B cell (primary cell): ENCODE results near the gene CTDSPL. TPM values are rescaled to one million over a fixed set of nuclear protein-coding genes. Genes with fewer than 3 reads are reported as not detected.

ENCODE experiments used
- ATAC-seq: fragments of 200-7000 bp; cut with Tn5 transposase; one replicate; pipeline ENCODE4 v1.10.0; 2021; ENCODE audit warnings: low read depth, mild to moderate bottlenecking, moderate number of reproducible peaks, moderate library complexity
- CTCF ChIA-PET: fragments of 350-600 bp; sonication (Branson Sonifier 250); formaldehyde crosslinking; loops from one replicate; lab custom pipeline; 2021; ENCODE audit warnings: antibody characterized with exemption, inconsistent platforms; lab: Charles Lee
- POLR2A ChIA-PET: fragments of 350-600 bp; sonication (Branson Sonifier 250); formaldehyde crosslinking; loops from one replicate; lab custom pipeline; 2021; ENCODE audit warnings: antibody characterized with exemption; lab: Charles Lee
- DNase-seq: peaks from one replicate; pipeline ENCODE4 v3.0.0; 2013
- H2AFZ ChIP-seq: 2 replicates; pipeline ENCODE4 v1.6.1; 2012; ENCODE audit warnings: mild to moderate bottlenecking, low read depth, low read length; ENCODE audit not compliant: insufficient read depth, poor library complexity, severe bottlenecking
- H3K27ac ChIP-seq, 2 donors: 1 replicate in 1 of 2; 2 replicates in 1 of 2; pipeline ENCODE4 v1.5.1; 2012 to 2013; ENCODE audit warnings: low read length in 2 of 2, mild to moderate bottlenecking in 2 of 2, moderate library complexity in 1 of 2
- H3K27me3 ChIP-seq, 4 experiments: fragments of 200-600 bp in 1 of 4; sonication (generic) in 1 of 4; replicated peaks in 1 of 4; 1 replicate in 2 of 4; 2 replicates in 2 of 4; pipeline versions ENCODE4 v1.6.1 to v1.7.0; 2013 to 2016; ENCODE audit warnings: low read length in 3 of 4, mild to moderate bottlenecking in 2 of 4, mixed read lengths in 1 of 4, moderate library complexity in 1 of 4; ENCODE audit not compliant: insufficient read depth in 4 of 4, control insufficient read depth in 3 of 4; ENCODE audit errors: control extremely low read depth in 1 of 4
- H3K36me3 ChIP-seq, 2 experiments: replicated peaks in 1 of 2; 1 replicate in 1 of 2; 2 replicates in 1 of 2; pipeline versions ENCODE4 v1.6.1 to v1.7.1; 2013; ENCODE audit warnings: low read length in 1 of 2; ENCODE audit not compliant: insufficient read depth in 2 of 2, control insufficient read depth in 1 of 2; ENCODE audit errors: control extremely low read depth in 1 of 2, extremely low read depth in 1 of 2
- H3K4me1 ChIP-seq, 2 donors: fragments of 200-600 bp in 1 of 2; sonication (generic) in 1 of 2; 1 replicate in 1 of 2; 2 replicates in 1 of 2; pipeline versions ENCODE4 v1.5.1 to v1.6.1; 2013 to 2017; ENCODE audit warnings: low read length in 2 of 2; ENCODE audit not compliant: control insufficient read depth in 2 of 2, insufficient read depth in 2 of 2
- H3K4me2 ChIP-seq: replicated peaks from 2 replicates; pipeline ENCODE3; 2012; ENCODE audit warnings: mild to moderate bottlenecking, low read depth, low read length; ENCODE audit not compliant: poor library complexity, severe bottlenecking
- H3K4me3 ChIP-seq, 5 experiments: fragments of 200-600 bp in 1 of 5; sonication (generic) in 1 of 5; 1 replicate in 3 of 5; 2 replicates in 2 of 5; pipeline versions ENCODE4 v1.5.1 to v1.7.0; 2011 to 2016; ENCODE audit warnings: low read length in 4 of 5, mild to moderate bottlenecking in 4 of 5, low read depth in 2 of 5, control low read depth in 1 of 5, moderate library complexity in 1 of 5; ENCODE audit not compliant: insufficient read depth in 1 of 5; ENCODE audit errors: control extremely low read depth in 1 of 5, extremely low read depth in 1 of 5
- H3K79me2 ChIP-seq: fragments of 200-600 bp; sonication (generic); one replicate; pipeline ENCODE4 v1.6.0; 2016; ENCODE audit warnings: low read length; ENCODE audit not compliant: control insufficient read depth, insufficient read depth
- H3K9ac ChIP-seq: fragments of 200-600 bp; sonication (generic); 2 replicates; pipeline ENCODE4 v1.6.1; 2017; ENCODE audit warnings: mild to moderate bottlenecking, low read length, moderate library complexity
- H3K9me3 ChIP-seq, 3 donors: one replicate each; pipeline versions ENCODE4 v1.6.1 to v1.7.1; 2013; ENCODE audit warnings: low read length in 2 of 3; ENCODE audit not compliant: control insufficient read depth in 2 of 3, insufficient read depth in 1 of 3; ENCODE audit errors: control extremely low read depth in 1 of 3
- H4K20me1 ChIP-seq: 2 replicates; pipeline ENCODE4 v1.6.0; 2012; ENCODE audit warnings: mild to moderate bottlenecking, low read length; ENCODE audit not compliant: insufficient read depth, control insufficient read depth, poor library complexity, severe bottlenecking
- H3K27ac Mint-ChIP-seq: one replicate; pipeline ENCODE4 v1.8.0; 2021; ENCODE audit warnings: mixed read lengths
- H3K27me3 Mint-ChIP-seq: one replicate; pipeline ENCODE4 v1.8.0; 2021; ENCODE audit warnings: mixed read lengths
- H3K4me1 Mint-ChIP-seq: one replicate; pipeline ENCODE4 v1.8.0; 2021; ENCODE audit warnings: mixed read lengths
- H3K4me3 Mint-ChIP-seq: one replicate; pipeline ENCODE4 v1.8.0; 2021; ENCODE audit warnings: mixed read lengths
- H3K9me3 Mint-ChIP-seq: one replicate; pipeline ENCODE4 v1.8.0; 2022; ENCODE audit warnings: mixed read lengths; ENCODE audit not compliant: insufficient read depth
- CTCF ChIP-seq: fragments of 200-600 bp; IDR thresholded peaks from one replicate; pipeline ENCODE4 v1.8.0; 2022; ENCODE audit warnings: antibody characterized with exemption, mild to moderate bottlenecking
- EZH2 ChIP-seq: IDR thresholded peaks from 2 replicates; pipeline ENCODE4 v1.6.1; 2012; ENCODE audit warnings: borderline replicate concordance, low read depth, mild to moderate bottlenecking, moderate library complexity, low read length; ENCODE audit not compliant: insufficient read depth, poor library complexity, severe bottlenecking
- WGBS: methylation state at CpG from one replicate; pipeline ENCODE4 v1.1.5; 2013; ENCODE audit warnings: missing lambda C conversion rate; ENCODE audit not compliant: insufficient coverage; 5-methylcytosine and 5-hydroxymethylcytosine counted together
- intact Hi-C: fragments of 100-400 bp; cut with micrococcal nuclease; formaldehyde crosslinking; loops from one replicate; pipeline ENCODE4 v1.10.0; 2022
- polyA plus RNA-seq: library from polyadenylated mRNA; depleted of rRNA; stranded (reverse); fragments of >200 nt; gene quantifications from 2 replicates; pipeline ENCODE4 v1.2.3, GENCODE V29; 2012
- total RNA-seq, 2 donors: library from RNA; stranded (reverse); fragments of 120-200 nt in 1 of 2; gene quantifications; 1 replicate in 1 of 2; 2 replicates in 1 of 2; pipeline versions ENCODE4 v1.2.3 to v1.2.4, GENCODE V29; 2013 to 2022

The CTDSPL gene
- total and polyA plus RNA-seq, 2 donors (not counting 1 experiment from before 2014, with no cell fraction given) = not detected

DNA sequence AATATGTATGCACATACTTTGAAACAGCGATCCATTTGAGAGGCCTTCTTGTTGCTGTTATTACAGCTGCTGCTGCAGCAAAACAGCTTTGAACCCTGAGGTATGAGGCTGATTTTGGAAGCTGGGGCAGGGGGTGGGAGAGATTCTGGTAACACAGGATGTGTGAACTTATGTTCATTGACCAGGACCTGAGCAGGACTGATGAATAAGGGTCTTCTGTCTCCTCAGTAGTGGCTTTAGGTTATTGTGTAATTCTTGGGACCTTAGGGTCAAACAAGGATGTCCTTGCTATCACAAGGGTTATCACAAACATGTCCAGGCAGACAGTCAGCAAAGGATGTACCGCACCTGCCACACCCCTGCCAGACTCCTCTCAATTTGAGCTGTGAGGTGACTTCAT is 41.6 kb downstream of the CTDSPL start:
- Histone ChIP-seq H3K9ac (no peak overlapping the region), H3K4me2 (no peak overlapping the region), H4K20me1 (no peaks in the 10 kb centered on the region), H3K79me2 (no peaks in the 10 kb centered on the region), H3K27ac (no peak overlapping the region), H3K36me3 (no peaks in the 10 kb centered on the region), H3K4me3 (no peak overlapping the region), H2AFZ (no peak overlapping the region), H3K4me1 (no peaks in the 10 kb centered on the region), H3K9me3 (no peaks in the 10 kb centered on the region), H3K27me3 (peaks cover 0 to 11% (median under 1%) of the 10 kb centered on the region in 4 experiments)
- ChIA-PET CTCF (no interaction called here), POLR2A (no interaction called here)
- intact Hi-C loops = no loop called here
- Mint-ChIP-seq H3K9me3 (no peaks in the 10 kb centered on the region), H3K27me3 (peaks cover 17% of the 10 kb centered on the region), H3K27ac (no peak overlapping the region), H3K4me3 (no peak overlapping the region), H3K4me1 (no peaks in the 10 kb centered on the region)
- TF ChIP-seq CTCF (no peak), EZH2 (no peak)
- ATAC-seq = no peak
- DNase-seq = no peak
- 96% methylated on average over 2 of the region's 2 CpGs for WGBS

- Histone ChIP-seq H3K27me3 (peaks cover 0 to 11% (median under 1%) of the 10 kb centered on the region in 4 experiments), H3K79me2 (no peaks in the 10 kb centered on the region), H4K20me1 (no peaks in the 10 kb centered on the region), H3K27ac (no peak overlapping the region), H3K36me3 (no peaks in the 10 kb centered on the region), H2AFZ (no peak overlapping the region), H3K4me1 (no peaks in the 10 kb centered on the region), H3K4me2 (no peak overlapping the region), H3K4me3 (no peak overlapping the region), H3K9me3 (no peaks in the 10 kb centered on the region), H3K9ac (no peak overlapping the region)
- no peaks in the 10 kb centered on the region for H3K9me3 Mint-ChIP-seq
- no peak overlapping the region for H3K4me3 Mint-ChIP-seq
- H3K27ac Mint-ChIP-seq = no peak overlapping the region
- DNase-seq (no peak), ATAC-seq (no peak)
- H3K27me3 Mint-ChIP-seq = peaks cover 17% of the 10 kb centered on the region
- intact Hi-C loops = no loop called here
- H3K4me1 Mint-ChIP-seq = no peaks in the 10 kb centered on the region
- POLR2A ChIA-PET = no interaction called here
- TF ChIP-seq EZH2 (no peak), CTCF (no peak)
- WGBS = 88% methylated on average over 2 of the region's 3 CpGs
- CTCF ChIA-PET = no interaction called here
Observed at GRCh38 chr3:37903734-37904133, 42.1 kb downstream of the CTDSPL start.
